ENCODE results near the gene PLCB1.

PLCB1 gene

DNA sequence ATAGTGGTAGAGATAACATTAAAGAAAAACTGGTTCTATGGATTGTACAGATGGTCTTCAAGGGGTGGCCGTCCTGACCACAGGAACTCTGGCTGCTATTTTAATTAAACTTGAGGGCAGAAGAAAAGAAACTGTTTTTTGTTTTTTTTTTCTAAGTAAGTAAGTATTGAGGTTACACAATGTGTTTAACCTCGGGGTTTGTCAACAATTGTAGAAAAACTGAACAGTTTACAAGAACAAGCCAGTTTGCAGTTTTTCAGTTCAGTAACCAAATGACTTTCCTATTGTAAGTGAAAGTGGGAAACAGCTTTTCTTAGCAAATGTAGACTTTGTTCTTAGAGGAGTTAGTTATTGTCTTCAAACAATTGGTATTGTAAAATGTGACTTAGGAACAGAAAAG is 77.0 kb downstream of the PLCB1 start:
- H3K27ac ChIP-seq (ENCODE audit: insufficient read depth, low read depth, low read length, poor library complexity, severe bottlenecking): no peak overlapping the region
- 64 to 73% methylated on average over 2 of the region's 2 CpGs for WGBS, 2 experiments
- H3K9me3 ChIP-seq (ENCODE audit: control insufficient read depth, low read length): no peaks in the 10 kb centered on the region
- H3K36me3 ChIP-seq (ENCODE audit: control insufficient read depth, insufficient read depth, low read length): no peaks in the 10 kb centered on the region
- H3K4me1 ChIP-seq (ENCODE audit: control insufficient read depth, insufficient read depth, low read length): peaks cover 5% of the 10 kb centered on the region
- no peaks in the 10 kb centered on the region for H3K27me3 ChIP-seq (ENCODE audit: control insufficient read depth, insufficient read depth, low read length, poor library complexity, severe bottlenecking)
- no peak overlapping the region for H3K4me3 ChIP-seq (ENCODE audit: insufficient read depth, low read depth, low read length)

GRCh38 chr20:8210749-8211148 is 78.7 kb downstream of the PLCB1 start:
- Histone ChIP-seq H3K4me3 (ENCODE audit: insufficient read depth, low read depth, low read length) (no peak overlapping the region), H3K9me3 (ENCODE audit: control insufficient read depth, low read length) (no peaks in the 10 kb centered on the region), H3K4me1 (ENCODE audit: control insufficient read depth, insufficient read depth, low read length) (peaks cover 20% of the 10 kb centered on the region), H3K36me3 (ENCODE audit: control insufficient read depth, insufficient read depth, low read length) (no peaks in the 10 kb centered on the region), H3K27ac (ENCODE audit: insufficient read depth, low read depth, low read length, poor library complexity, severe bottlenecking) (no peak overlapping the region), H3K27me3 (ENCODE audit: control insufficient read depth, insufficient read depth, low read length, poor library complexity, severe bottlenecking) (no peaks in the 10 kb centered on the region)
- 86 to 100% methylated on average over 1 of the region's 1 CpG for WGBS, 2 experiments

DNA sequence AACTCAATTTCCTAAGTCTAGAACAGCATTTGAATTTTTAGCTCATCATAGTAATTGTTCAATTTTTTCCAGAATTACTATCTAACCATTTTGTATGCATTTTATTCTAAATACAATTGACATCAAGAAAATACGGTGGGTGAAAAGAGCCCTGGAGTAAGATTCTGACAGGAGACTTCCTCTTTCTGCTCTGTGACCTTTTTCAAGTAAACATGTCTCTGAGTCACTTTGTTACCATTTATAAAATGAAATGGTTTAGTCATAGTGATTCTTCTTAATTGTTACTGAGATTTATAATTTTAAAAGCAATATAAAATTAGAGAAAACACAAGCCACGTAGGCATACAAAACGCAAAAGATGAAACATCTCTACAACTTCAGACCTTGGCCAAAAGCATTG is 80.2 kb downstream of the PLCB1 start:
- H3K4me3 ChIP-seq (ENCODE audit: insufficient read depth, low read depth, low read length): no peak overlapping the region
- no peaks in the 10 kb centered on the region for H3K36me3 ChIP-seq (ENCODE audit: control insufficient read depth, insufficient read depth, low read length)
- peaks cover 23% of the 10 kb centered on the region for H3K4me1 ChIP-seq (ENCODE audit: control insufficient read depth, insufficient read depth, low read length)
- no peaks in the 10 kb centered on the region for H3K27me3 ChIP-seq (ENCODE audit: control insufficient read depth, insufficient read depth, low read length, poor library complexity, severe bottlenecking)
- WGBS, 2 experiments: 94 to 100% methylated on average over 2 to 3 of the region's 3 CpGs
- H3K9me3 ChIP-seq (ENCODE audit: control insufficient read depth, low read length): no peaks in the 10 kb centered on the region
- no peak overlapping the region for H3K27ac ChIP-seq (ENCODE audit: insufficient read depth, low read depth, low read length, poor library complexity, severe bottlenecking)

DNA sequence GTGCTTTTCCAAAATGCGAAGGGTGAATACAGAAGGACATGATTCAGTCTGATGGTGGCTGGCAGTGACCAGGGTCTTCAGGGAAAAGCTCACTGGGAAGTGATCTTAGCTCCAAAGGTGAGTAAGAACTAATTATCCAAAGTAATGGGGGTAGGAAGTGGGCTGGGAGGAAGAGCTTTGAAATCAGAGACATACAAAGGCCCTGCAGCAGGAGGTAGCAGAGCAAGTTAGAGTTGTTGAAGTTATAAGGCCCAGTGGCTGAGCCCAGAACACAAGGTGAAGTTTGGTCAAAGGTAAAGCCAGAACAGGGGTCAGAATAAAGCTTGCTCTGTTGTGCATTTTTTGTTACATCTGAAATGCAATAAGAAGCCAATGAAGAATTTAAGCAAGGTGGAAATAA is 81.2 kb downstream of the PLCB1 start:
- 90 to 97% methylated on average over 1 of the region's 1 CpG for WGBS, 2 experiments
- Histone ChIP-seq H3K9me3 (ENCODE audit: control insufficient read depth, low read length) (no peaks in the 10 kb centered on the region), H3K27me3 (ENCODE audit: control insufficient read depth, insufficient read depth, low read length, poor library complexity, severe bottlenecking) (no peaks in the 10 kb centered on the region), H3K27ac (ENCODE audit: insufficient read depth, low read depth, low read length, poor library complexity, severe bottlenecking) (no peak overlapping the region), H3K4me3 (ENCODE audit: insufficient read depth, low read depth, low read length) (no peak overlapping the region), H3K36me3 (ENCODE audit: control insufficient read depth, insufficient read depth, low read length) (no peaks in the 10 kb centered on the region), H3K4me1 (ENCODE audit: control insufficient read depth, insufficient read depth, low read length) (peaks cover 23% of the 10 kb centered on the region)

DNA sequence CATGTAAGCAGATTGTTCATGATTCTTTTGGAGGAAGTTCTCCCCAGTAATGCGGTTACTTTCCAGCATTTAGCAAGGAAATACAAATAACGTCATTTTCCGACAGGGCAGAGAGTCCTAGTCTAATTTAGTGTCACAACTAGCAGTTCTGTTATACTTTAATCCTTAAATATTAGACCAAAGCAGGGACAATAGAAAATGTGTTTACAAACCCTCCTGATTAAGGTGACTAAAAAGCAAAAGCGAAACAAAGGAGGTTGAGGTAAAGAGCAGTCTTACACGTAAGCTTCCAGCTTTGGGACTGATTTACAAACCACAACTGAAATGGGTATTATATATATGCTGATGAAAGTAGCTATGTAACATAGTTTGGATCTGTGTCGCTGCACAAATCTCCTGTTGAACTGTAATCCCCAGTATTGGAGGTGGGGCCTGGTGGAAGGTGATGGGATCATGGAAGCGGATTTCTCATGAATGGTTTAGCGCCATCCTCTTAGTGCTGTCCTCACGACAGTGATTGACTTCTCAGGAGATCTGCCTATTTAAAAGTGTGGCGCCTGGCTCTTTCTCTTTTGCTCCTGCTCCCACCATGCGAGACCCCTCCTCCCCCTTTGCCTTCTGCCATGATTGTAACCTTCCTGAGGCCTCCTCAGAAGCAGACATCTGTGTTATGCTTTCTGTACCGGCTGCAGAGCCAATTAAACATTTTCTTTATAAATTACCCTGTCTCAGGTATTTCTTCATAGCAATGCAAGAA is 81.9 kb downstream of the PLCB1 start:
- Histone ChIP-seq H3K9me3 (ENCODE audit: control insufficient read depth, low read length) (no peaks in the 10 kb centered on the region), H3K27ac (ENCODE audit: insufficient read depth, low read depth, low read length, poor library complexity, severe bottlenecking) (no peak overlapping the region)
- 88 to 91% methylated on average over 12 of the region's 12 CpGs for WGBS, 2 experiments

DNA sequence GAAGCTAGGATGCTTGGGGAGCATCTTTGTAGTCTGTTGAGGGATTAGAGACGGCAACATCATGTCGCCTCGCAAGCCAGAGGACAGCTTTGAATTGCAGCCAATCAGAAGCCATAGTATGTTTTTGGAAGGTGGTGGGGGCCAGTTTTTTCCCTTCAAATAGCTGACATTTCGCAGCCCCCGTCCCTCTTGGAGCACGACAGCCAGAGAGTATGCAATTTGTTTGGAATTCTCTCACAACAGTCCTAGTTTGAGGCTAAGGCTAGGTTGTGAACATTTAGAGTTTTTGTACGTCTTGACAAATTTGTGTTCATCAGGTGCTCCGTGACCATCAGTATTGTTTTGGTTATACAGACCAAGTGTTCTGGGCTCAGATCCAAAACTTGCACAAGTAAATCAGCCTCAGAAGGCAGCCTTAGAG is 83.3 kb downstream of the PLCB1 start:
- peaks cover 18% of the 10 kb centered on the region for H3K4me1 ChIP-seq (ENCODE audit: control insufficient read depth, insufficient read depth, low read length)
- WGBS, 2 experiments: 54 to 55% methylated on average over 8 of the region's 8 CpGs
- peak overlapping the region; percentile 68 for H3K27ac ChIP-seq (ENCODE audit: insufficient read depth, low read depth, low read length, poor library complexity, severe bottlenecking)
- H3K27me3 ChIP-seq (ENCODE audit: control insufficient read depth, insufficient read depth, low read length, poor library complexity, severe bottlenecking): no peaks in the 10 kb centered on the region
- H3K9me3 ChIP-seq (ENCODE audit: control insufficient read depth, low read length): no peaks in the 10 kb centered on the region
- no peaks in the 10 kb centered on the region for H3K36me3 ChIP-seq (ENCODE audit: control insufficient read depth, insufficient read depth, low read length)
- no peak overlapping the region for H3K4me3 ChIP-seq (ENCODE audit: insufficient read depth, low read depth, low read length)

More for the DNA sequence above, 81.9 kb downstream of the PLCB1 start:
- H3K36me3 ChIP-seq (ENCODE audit: control insufficient read depth, insufficient read depth, low read length): no peaks in the 10 kb centered on the region
- no peaks in the 10 kb centered on the region for H3K27me3 ChIP-seq (ENCODE audit: control insufficient read depth, insufficient read depth, low read length, poor library complexity, severe bottlenecking)
- no peak overlapping the region for H3K4me3 ChIP-seq (ENCODE audit: insufficient read depth, low read depth, low read length)
- peaks cover 20% of the 10 kb centered on the region for H3K4me1 ChIP-seq (ENCODE audit: control insufficient read depth, insufficient read depth, low read length)

GRCh38 chr20:8216375-8217200 is 84.5 kb downstream of the PLCB1 start:
- 92 to 93% methylated on average over 5 of the region's 5 CpGs for WGBS, 2 experiments

DNA sequence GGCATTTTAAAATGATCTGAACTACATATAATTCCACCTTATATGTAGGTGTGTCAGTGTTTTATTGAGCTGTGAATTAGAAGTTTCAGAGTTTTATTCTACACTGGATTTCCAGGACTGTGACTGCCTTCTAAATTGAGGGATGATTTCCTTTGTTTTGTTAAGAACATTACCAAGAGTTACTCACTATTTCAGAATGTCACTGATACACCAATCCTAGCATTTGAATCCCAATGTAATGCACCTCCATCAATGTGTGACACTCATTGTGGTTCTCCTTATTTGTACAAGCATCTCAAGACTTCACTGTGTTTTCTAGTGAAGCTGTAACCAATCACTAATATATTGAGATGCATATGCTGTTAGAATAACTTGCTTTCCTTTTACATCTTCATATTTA is 86.8 kb downstream of the PLCB1 start:
- H3K4me3 ChIP-seq (ENCODE audit: insufficient read depth, low read depth, low read length): no peak overlapping the region
- no peaks in the 10 kb centered on the region for H3K27me3 ChIP-seq (ENCODE audit: control insufficient read depth, insufficient read depth, low read length, poor library complexity, severe bottlenecking)
- H3K36me3 ChIP-seq (ENCODE audit: control insufficient read depth, insufficient read depth, low read length): no peaks in the 10 kb centered on the region
- no peak overlapping the region for H3K27ac ChIP-seq (ENCODE audit: insufficient read depth, low read depth, low read length, poor library complexity, severe bottlenecking)
- no peaks in the 10 kb centered on the region for H3K9me3 ChIP-seq (ENCODE audit: control insufficient read depth, low read length)
- H3K4me1 ChIP-seq (ENCODE audit: control insufficient read depth, insufficient read depth, low read length): peaks cover 18% of the 10 kb centered on the region

More at GRCh38 chr20:8216375-8217200, 84.5 kb downstream of the PLCB1 start:
- Histone ChIP-seq H3K27ac (ENCODE audit: insufficient read depth, low read depth, low read length, poor library complexity, severe bottlenecking) (no peak overlapping the region), H3K4me1 (ENCODE audit: control insufficient read depth, insufficient read depth, low read length) (peaks cover 18% of the 10 kb centered on the region), H3K9me3 (ENCODE audit: control insufficient read depth, low read length) (no peaks in the 10 kb centered on the region), H3K27me3 (ENCODE audit: control insufficient read depth, insufficient read depth, low read length, poor library complexity, severe bottlenecking) (no peaks in the 10 kb centered on the region), H3K4me3 (ENCODE audit: insufficient read depth, low read depth, low read length) (no peak overlapping the region), H3K36me3 (ENCODE audit: control insufficient read depth, insufficient read depth, low read length) (no peaks in the 10 kb centered on the region)

GRCh38 chr20:8219403-8219802 is 87.3 kb downstream of the PLCB1 start:
- H3K27me3 ChIP-seq (ENCODE audit: control insufficient read depth, insufficient read depth, low read length, poor library complexity, severe bottlenecking): no peaks in the 10 kb centered on the region
- no peaks in the 10 kb centered on the region for H3K36me3 ChIP-seq (ENCODE audit: control insufficient read depth, insufficient read depth, low read length)
- H3K4me3 ChIP-seq (ENCODE audit: insufficient read depth, low read depth, low read length): no peak overlapping the region
- whole genome bisulfite sequencing, 2 experiments: 100% methylated on average over 1 to 2 of the region's 3 CpGs
- no peaks in the 10 kb centered on the region for H3K9me3 ChIP-seq (ENCODE audit: control insufficient read depth, low read length)
- no peak overlapping the region for H3K27ac ChIP-seq (ENCODE audit: insufficient read depth, low read depth, low read length, poor library complexity, severe bottlenecking)
- peaks cover 15% of the 10 kb centered on the region for H3K4me1 ChIP-seq (ENCODE audit: control insufficient read depth, insufficient read depth, low read length)

GRCh38 chr20:8220716-8221115 is 88.7 kb downstream of the PLCB1 start:
- Histone ChIP-seq H3K9me3 (ENCODE audit: control insufficient read depth, low read length) (no peaks in the 10 kb centered on the region), H3K4me3 (ENCODE audit: insufficient read depth, low read depth, low read length) (no peak overlapping the region), H3K27ac (ENCODE audit: insufficient read depth, low read depth, low read length, poor library complexity, severe bottlenecking) (no peak overlapping the region), H3K27me3 (ENCODE audit: control insufficient read depth, insufficient read depth, low read length, poor library complexity, severe bottlenecking) (no peaks in the 10 kb centered on the region), H3K36me3 (ENCODE audit: control insufficient read depth, insufficient read depth, low read length) (no peaks in the 10 kb centered on the region), H3K4me1 (ENCODE audit: control insufficient read depth, insufficient read depth, low read length) (peaks cover 2% of the 10 kb centered on the region)
- WGBS, 2 experiments: 92 to 96% methylated on average over 1 of the region's 1 CpG
